Right lobe of liver (tissue), 6 donors: ENCODE data around the gene OTUD7B. TPM values are rescaled to one million over a fixed set of nuclear protein-coding genes. Genes with fewer than 3 reads are reported as not detected.
"Not testable (repeated sequence)": the region's sequence is repeated elsewhere in the genome, so short reads cannot be mapped to it uniquely, and the experiment has no call there.

Source experiments
- ATAC-seq, 4 donors: fragments of 200-7000 bp; cut with Tn5 transposase; one replicate each; pipeline ENCODE4 v1.9.1; 2020; ENCODE audit warnings: mild to moderate bottlenecking in 4 of 4, moderate library complexity in 4 of 4
- DNase-seq, 3 donors: peaks; one replicate each; pipeline ENCODE4 v3.0.0-alpha.2; 2020
- H3K27ac ChIP-seq, 3 donors: fragments of 200-600 bp; one replicate each; pipeline ENCODE4 v1.8.0; 2022
- H3K27me3 ChIP-seq, 2 donors: fragments of 200-600 bp; one replicate each; pipeline ENCODE4 v1.8.0; 2022
- H3K36me3 ChIP-seq, 4 donors: fragments of 200-600 bp; sonication (generic) in 1 of 4; one replicate each; pipeline versions ENCODE4 v1.5.1 to v1.8.0; 2017 to 2022; ENCODE audit warnings: control low read depth in 1 of 4
- H3K4me1 ChIP-seq, 4 donors: fragments of 200-600 bp; sonication (generic) in 1 of 4; one replicate each; pipeline versions ENCODE4 v1.5.1 to v1.8.0; 2017 to 2022; ENCODE audit warnings: control low read depth in 1 of 4
- H3K4me3 ChIP-seq, 3 donors: fragments of 200-600 bp; one replicate each; pipeline ENCODE4 v1.8.0; 2022
- H3K9me3 ChIP-seq, 4 donors: fragments of 200-600 bp; sonication (generic) in 1 of 4; one replicate each; pipeline versions ENCODE4 v1.5.1 to v1.8.0; 2017 to 2022; ENCODE audit warnings: control low read depth in 1 of 4
- POLR2A ChIP-seq: fragments of 450-650 bp; IDR thresholded peaks from one replicate; pipeline ENCODE4 v1.6.1; 2017; ENCODE audit warnings: antibody characterized with exemption, mild to moderate bottlenecking
- WGBS: methylation state at CpG from one replicate; pipeline ENCODE4 v1.1.6; 2018; ENCODE audit warnings: low coverage, low lambda C conversion rate; ENCODE audit not compliant: insufficient coverage; ENCODE audit errors: missing lambda C conversion rate; 5-methylcytosine and 5-hydroxymethylcytosine counted together
- intact Hi-C, 2 donors: fragments of 100-400 bp; cut with DNase I; formaldehyde crosslinking; loops; one replicate each; pipeline versions ENCODE4 v1.11.2 to v1.14.1; 2022
- total RNA-seq, 6 experiments: library from RNA; depleted of rRNA in 2 of 6; stranded (reverse); fragments of >200 nt in 2 of 6; fragmentation: NEBNext Ultra II Directional in 3 of 6; extraction: Animal tissue kit (Norgen Biotek cat#: 25700) in 3 of 6; gene quantifications; one replicate each; pipeline versions ENCODE4 v1.1.0 to v1.2.4, GENCODE V29; 2016 to 2023
- TF ChIP-seq, protein P1 (sequence below), 4 donors: fragments of 200-600 bp in 3 of 4; fragments of 450-650 bp in 1 of 4; IDR thresholded peaks; one replicate each; pipeline versions ENCODE4 v1.5.1 to v1.8.0; 2016 to 2022; ENCODE audit warnings: antibody characterized with exemption in 4 of 4, mild to moderate bottlenecking in 2 of 4
- donor health status: DM: no; HTN: yes; CAD: no.
- donor health status: DM: no; HTN: no; CAD: no.
- donor health status: DM: no; HTN: no; CAD: no.
- donor health status: DM: no; HTN: yes; CAD: no.
- donor health status: DM: no; HTN: yes; CAD: no.

The OTUD7B gene
- total RNA-seq, 6 experiments from 2014 or later = 9.1 to 22.3 (median 16.8) TPM

DNA sequence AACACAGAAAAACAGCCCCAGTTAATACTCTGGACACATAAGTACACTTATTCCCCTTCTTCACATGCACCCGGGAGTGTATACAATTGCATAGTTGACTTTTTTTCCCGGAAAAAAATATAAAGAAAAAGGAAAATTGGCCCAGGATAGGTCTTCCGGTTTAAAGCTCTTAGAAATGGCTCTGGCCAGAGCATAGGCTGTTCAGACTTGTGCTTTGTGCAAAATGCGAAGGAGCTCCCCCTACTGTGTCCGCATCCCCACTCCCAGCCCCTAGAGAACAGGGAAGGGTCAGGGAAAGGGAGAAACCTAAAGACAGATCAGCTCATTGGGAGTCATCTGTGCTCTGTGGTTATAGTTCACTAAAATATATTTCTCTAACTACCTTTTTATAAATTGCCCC lies 68.3 kb downstream of the OTUD7B start:
- H3K4me3 ChIP-seq = no peak overlapping the region
- 53% methylated on average over 5 of the region's 5 CpGs for WGBS
- ATAC-seq = peak in 1 of 4 donors; percentile 46

GRCh38 chr1:149940427-149940826 lies 70.1 kb downstream of the OTUD7B start:
- Histone ChIP-seq H3K27me3 (no peaks in the 10 kb centered on the region), H3K36me3 (peaks cover 0 to 14% (median 7%) of the 10 kb centered on the region in 4 donors), H3K27ac (peak overlapping the region in 1 of 3 donors; percentile 71), H3K9me3 (no peaks in the 10 kb centered on the region), H3K4me3 (no peak overlapping the region), H3K4me1 (peaks cover 0 to 21% (median 3%) of the 10 kb centered on the region in 4 donors)
- no peak for TF ChIP-seq POLR2A
- TF ChIP-seq, protein P1, sequence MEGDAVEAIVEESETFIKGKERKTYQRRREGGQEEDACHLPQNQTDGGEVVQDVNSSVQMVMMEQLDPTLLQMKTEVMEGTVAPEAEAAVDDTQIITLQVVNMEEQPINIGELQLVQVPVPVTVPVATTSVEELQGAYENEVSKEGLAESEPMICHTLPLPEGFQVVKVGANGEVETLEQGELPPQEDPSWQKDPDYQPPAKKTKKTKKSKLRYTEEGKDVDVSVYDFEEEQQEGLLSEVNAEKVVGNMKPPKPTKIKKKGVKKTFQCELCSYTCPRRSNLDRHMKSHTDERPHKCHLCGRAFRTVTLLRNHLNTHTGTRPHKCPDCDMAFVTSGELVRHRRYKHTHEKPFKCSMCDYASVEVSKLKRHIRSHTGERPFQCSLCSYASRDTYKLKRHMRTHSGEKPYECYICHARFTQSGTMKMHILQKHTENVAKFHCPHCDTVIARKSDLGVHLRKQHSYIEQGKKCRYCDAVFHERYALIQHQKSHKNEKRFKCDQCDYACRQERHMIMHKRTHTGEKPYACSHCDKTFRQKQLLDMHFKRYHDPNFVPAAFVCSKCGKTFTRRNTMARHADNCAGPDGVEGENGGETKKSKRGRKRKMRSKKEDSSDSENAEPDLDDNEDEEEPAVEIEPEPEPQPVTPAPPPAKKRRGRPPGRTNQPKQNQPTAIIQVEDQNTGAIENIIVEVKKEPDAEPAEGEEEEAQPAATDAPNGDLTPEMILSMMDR (IDR thresholded peaks at IDR 0.05) = no peak
- DNase-seq (no peak), ATAC-seq (no peak)
- intact Hi-C loops = no loop called here
- 93% methylated on average over 3 of the region's 3 CpGs for WGBS

More for the DNA sequence above, 68.3 kb downstream of the OTUD7B start:
- Histone ChIP-seq H3K27me3 (no peaks in the 10 kb centered on the region), H3K36me3 (peaks cover 0 to 31% (median 17%) of the 10 kb centered on the region in 4 donors), H3K27ac (no peak overlapping the region), H3K9me3 (no peaks in the 10 kb centered on the region), H3K4me1 (peaks cover 0 to 12% (median 0%) of the 10 kb centered on the region in 4 donors)
- DNase-seq = no peak
- intact Hi-C loops = no loop called here
- no peak for TF ChIP-seq POLR2A
- TF ChIP-seq, protein P1 (IDR thresholded peaks at IDR 0.05) = peak in 2 of 4 donors; percentile 17 to 19

GRCh38 chr1:149938668-149939003 lies 71.9 kb downstream of the OTUD7B start:
- intact Hi-C loops, H3K9me3 ChIP-seq, H3K4me3 ChIP-seq, H3K27me3 ChIP-seq, DNase-seq, ATAC-seq, H3K36me3 ChIP-seq: not testable (repeated sequence)
- 54% methylated on average over 10 of the region's 13 CpGs for WGBS
- peaks cover 0 to 21% (median 3%) of the 10 kb centered on the region in 4 donors for H3K4me1 ChIP-seq
- H3K27ac ChIP-seq = peak overlapping the region; percentile 51 to 71 (median 58)

GRCh38 chr1:149937759-149938158 lies 72.8 kb downstream of the OTUD7B start:
- peak in 1 of 4 donors; percentile 5 for ATAC-seq
- H3K27me3 ChIP-seq = no peaks in the 10 kb centered on the region
- H3K36me3 ChIP-seq = no peaks in the 10 kb centered on the region
- TF ChIP-seq POLR2A = no peak
- TF ChIP-seq, protein P1 (IDR thresholded peaks at IDR 0.05) = no peak
- intact Hi-C loops = no loop called here
- no peak overlapping the region for H3K4me3 ChIP-seq
- H3K27ac ChIP-seq = no peak overlapping the region
- H3K4me1 ChIP-seq = peaks cover 0 to 21% (median 3%) of the 10 kb centered on the region in 4 donors
- no peaks in the 10 kb centered on the region for H3K9me3 ChIP-seq
- DNase-seq = no peak

DNA sequence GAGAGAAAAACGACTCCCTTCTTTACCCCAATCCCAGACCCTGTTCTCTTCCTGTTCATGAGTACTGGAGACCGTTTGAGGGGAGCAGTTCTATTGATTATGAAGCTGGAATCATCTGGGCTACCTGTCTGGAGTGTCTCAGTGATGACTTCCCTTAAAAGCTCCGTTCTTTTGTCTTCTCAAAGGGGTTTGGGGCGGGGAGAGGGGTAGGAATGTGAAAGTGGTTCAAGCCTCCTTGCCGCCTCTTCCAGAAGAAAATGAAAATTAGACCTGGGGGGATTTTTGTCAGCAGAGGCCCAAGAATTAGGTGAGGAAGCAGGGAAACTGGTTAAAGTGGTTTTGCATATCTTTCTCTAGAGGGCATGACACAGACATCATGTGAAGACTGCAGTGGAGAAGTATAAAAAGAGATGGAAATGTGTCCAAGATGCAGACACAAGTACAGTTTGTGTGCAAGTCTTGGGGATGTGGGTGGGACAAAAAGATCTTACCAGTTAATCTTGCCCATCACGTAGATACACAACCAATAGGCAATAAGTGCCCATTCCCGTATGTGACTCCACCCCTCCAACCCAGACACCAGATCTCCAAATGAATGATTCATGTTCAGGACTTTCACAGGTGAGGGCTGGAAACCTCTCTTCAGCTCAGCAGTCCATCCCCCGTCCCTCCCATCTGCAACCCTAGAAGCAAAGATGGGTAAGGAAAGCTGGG lies 73.4 kb downstream of the OTUD7B start:
- no peaks in the 10 kb centered on the region for H3K36me3 ChIP-seq
- intact Hi-C loops = no loop called here
- H3K4me3 ChIP-seq = peak overlapping the region in 1 of 3 donors; percentile 28
- H3K9me3 ChIP-seq = no peaks in the 10 kb centered on the region
- DNase-seq (no peak), ATAC-seq (peak in 1 of 4 donors; percentile 55)
- TF ChIP-seq POLR2A = peak; percentile 81
- TF ChIP-seq, protein P1 (IDR thresholded peaks at IDR 0.05) = no peak
- H3K27ac ChIP-seq = no peak overlapping the region
- WGBS = 18% methylated on average over 8 of the region's 8 CpGs
- no peaks in the 10 kb centered on the region for H3K27me3 ChIP-seq
- peaks cover 0 to 21% (median 3%) of the 10 kb centered on the region in 4 donors for H3K4me1 ChIP-seq
